ENCODE measurements around the gene ACHE. TPM values are rescaled to one million over a fixed set of nuclear protein-coding genes. Genes with fewer than 3 reads are reported as not detected.

ACHE gene
- polyA plus RNA-seq, 6 donors from 2014 or later, result 0.55 to 0.92 TPM; not detected in 4

- DNase-seq (no peak), ATAC-seq (ENCODE audit: low read depth in 2 of 2) (peak; percentile 17 to 31)
- peaks cover 0 to 5% (median 0%) of the 10 kb centered on the region in 7 donors for H3K9me3 Mint-ChIP-seq
- H3K27ac Mint-ChIP-seq, result peak overlapping the region; percentile 97 to 99 (median 98)
- no peaks in the 10 kb centered on the region for H3K27me3 Mint-ChIP-seq
- H3K4me1 Mint-ChIP-seq, result peaks cover 37 to 61% (median 45%) of the 10 kb centered on the region in 3 donors
- peak overlapping the region; percentile 97 to 99 (median 98) for H3K4me3 Mint-ChIP-seq
- H3K36me3 Mint-ChIP-seq, result peaks cover 11 to 31% of the 10 kb centered on the region in 2 donors
These were observed 20.3 kb downstream of the ACHE start for GRCh38 chr7:100875356-100875751.

- H3K27me3 Mint-ChIP-seq, result no peaks in the 10 kb centered on the region
- peak within 1 kb of the TSS; percentile 97 to 99 (median 98) for H3K27ac Mint-ChIP-seq
- peaks cover 0 to 5% (median 0%) of the 10 kb centered on the region in 7 donors for H3K9me3 Mint-ChIP-seq
- peaks cover 7 to 27% of the 10 kb centered on the region in 2 donors for H3K36me3 Mint-ChIP-seq
- ATAC-seq (ENCODE audit: low read depth in 2 of 2) (peak; percentile 93 to 94), DNase-seq (peak; percentile 98)
- H3K4me1 Mint-ChIP-seq, result peaks cover 32 to 57% (median 39%) of the 10 kb centered on the region in 3 donors
- H3K4me3 Mint-ChIP-seq, result peak within 1 kb of the TSS; percentile 97 to 99 (median 98)
These were observed 20.9 kb downstream of the ACHE start, which contains the start of gene SRRT for GRCh38 chr7:100874577-100875355. Gene SRRT (plus strand): TSS chr7:100875103. CDS start chr7:100875591, 488 bp downstream.

- Mint-ChIP-seq H3K36me3 (peaks cover 6 to 23% of the 10 kb centered on the region in 2 donors), H3K4me1 (peaks cover 29 to 52% (median 34%) of the 10 kb centered on the region in 3 donors), H3K27ac (peak overlapping the region; percentile 97 to 99 (median 98)), H3K4me3 (peak overlapping the region; percentile 97 to 99 (median 98)), H3K27me3 (no peaks in the 10 kb centered on the region), H3K9me3 (peaks cover 0 to 5% (median 0%) of the 10 kb centered on the region in 7 donors)
- DNase-seq (no peak), ATAC-seq (ENCODE audit: low read depth in 2 of 2) (no peak)
These were observed 21.4 kb downstream of the ACHE start for GRCh38 chr7:100874300-100874576.

GRCh38 chr7:100873599-100874299 is 21.9 kb downstream of the ACHE start:
- ATAC-seq (ENCODE audit: low read depth in 2 of 2) (no peak), DNase-seq (no peak)
- H3K4me1 Mint-ChIP-seq, result peaks cover 26 to 47% (median 30%) of the 10 kb centered on the region in 3 donors
- H3K36me3 Mint-ChIP-seq, result peaks cover 6 to 19% of the 10 kb centered on the region in 2 donors
- H3K9me3 Mint-ChIP-seq, result peaks cover 0 to 5% (median 0%) of the 10 kb centered on the region in 7 donors
- H3K4me3 Mint-ChIP-seq, result peak overlapping the region; percentile 97 to 99 (median 98)
- peak overlapping the region in 5 of 6 donors; percentile 59 to 99 (median 97) for H3K27ac Mint-ChIP-seq
- H3K27me3 Mint-ChIP-seq, result no peaks in the 10 kb centered on the region

GRCh38 chr7:100867776-100868485 is 27.8 kb downstream of the ACHE start:
- ATAC-seq (ENCODE audit: low read depth in 2 of 2), result peak in 1 of 2 donors; percentile 7
- H3K9me3 Mint-ChIP-seq, result no peaks in the 10 kb centered on the region
- DNase-seq, result no peak
- peak overlapping the region in 5 of 6 donors; percentile 9 to 90 (median 75) for H3K27ac Mint-ChIP-seq
- peaks cover 18 to 31% (median 21%) of the 10 kb centered on the region in 3 donors for H3K4me1 Mint-ChIP-seq
- H3K4me3 Mint-ChIP-seq, result peak overlapping the region in 7 of 8 donors; percentile 49 to 84 (median 80)
- peaks cover 2 to 5% of the 10 kb centered on the region in 2 donors for H3K36me3 Mint-ChIP-seq
- H3K27me3 Mint-ChIP-seq, result no peaks in the 10 kb centered on the region

- Mint-ChIP-seq H3K9me3 (no peaks in the 10 kb centered on the region), H3K4me1 (peaks cover 18 to 31% (median 21%) of the 10 kb centered on the region in 3 donors), H3K4me3 (peak within 1 kb of the TSS; percentile 72 to 90 (median 81)), H3K36me3 (peaks cover 5 to 9% of the 10 kb centered on the region in 2 donors), H3K27me3 (no peaks in the 10 kb centered on the region), H3K27ac (peak within 1 kb of the TSS; percentile 14 to 90 (median 69))
- no peak for DNase-seq
- peak; percentile 45 to 47 for ATAC-seq (ENCODE audit: low read depth in 2 of 2)
These were observed 28.5 kb downstream of the ACHE start, which contains the start of gene TRIP6 for GRCh38 chr7:100867040-100867775. Gene TRIP6 (plus strand): TSS chr7:100867387. CDS start chr7:100867498, 111 bp downstream.

- Mint-ChIP-seq H3K4me3 (peak overlapping the region; percentile 72 to 90 (median 81)), H3K9me3 (no peaks in the 10 kb centered on the region), H3K27ac (peak overlapping the region in 5 of 6 donors; percentile 14 to 90 (median 63)), H3K4me1 (peaks cover 18 to 31% (median 21%) of the 10 kb centered on the region in 3 donors), H3K36me3 (peaks cover 5 to 10% of the 10 kb centered on the region in 2 donors), H3K27me3 (no peaks in the 10 kb centered on the region)
- DNase-seq (no peak), ATAC-seq (ENCODE audit: low read depth in 2 of 2) (no peak)
These were observed 29.0 kb downstream of the ACHE start for GRCh38 chr7:100866729-100867039.

GRCh38 chr7:100865938-100866728 is 29.6 kb downstream of the ACHE start:
- peaks cover 5 to 10% of the 10 kb centered on the region in 2 donors for H3K36me3 Mint-ChIP-seq
- no peaks in the 10 kb centered on the region for H3K27me3 Mint-ChIP-seq
- H3K9me3 Mint-ChIP-seq, result no peaks in the 10 kb centered on the region
- H3K4me1 Mint-ChIP-seq, result peaks cover 18 to 31% (median 21%) of the 10 kb centered on the region in 3 donors
- H3K4me3 Mint-ChIP-seq, result peak overlapping the region; percentile 52 to 90 (median 78)
- no peak for DNase-seq
- peak; percentile 60 to 66 for ATAC-seq (ENCODE audit: low read depth in 2 of 2)
- peak overlapping the region in 5 of 6 donors; percentile 14 to 90 (median 60) for H3K27ac Mint-ChIP-seq

- Mint-ChIP-seq H3K4me1 (peaks cover 18 to 31% (median 21%) of the 10 kb centered on the region in 3 donors), H3K9me3 (no peaks in the 10 kb centered on the region), H3K27ac (peak overlapping the region in 2 of 6 donors; percentile 26 to 83), H3K36me3 (peaks cover 5 to 10% of the 10 kb centered on the region in 2 donors), H3K27me3 (no peaks in the 10 kb centered on the region), H3K4me3 (peak overlapping the region in 7 of 8 donors; percentile 51 to 90 (median 77))
- no peak for DNase-seq
- ATAC-seq (ENCODE audit: low read depth in 2 of 2), result peak in 1 of 2 donors; percentile 5
These were observed 30.2 kb downstream of the ACHE start for GRCh38 chr7:100865372-100865911.

GRCh38 chr7:100864263-100864845 is 31.3 kb downstream of the ACHE start:
- Mint-ChIP-seq H3K4me3 (peak overlapping the region in 1 of 8 donors; percentile 45), H3K27ac (no peak overlapping the region), H3K9me3 (no peaks in the 10 kb centered on the region), H3K4me1 (peaks cover 18 to 31% (median 21%) of the 10 kb centered on the region in 3 donors), H3K36me3 (peaks cover 10 to 14% of the 10 kb centered on the region in 2 donors), H3K27me3 (no peaks in the 10 kb centered on the region)
- DNase-seq (no peak), ATAC-seq (ENCODE audit: low read depth in 2 of 2) (no peak)

GRCh38 chr7:100863406-100863950 is 32.2 kb downstream of the ACHE start:
- H3K36me3 Mint-ChIP-seq, result peaks cover 10 to 14% of the 10 kb centered on the region in 2 donors

More at GRCh38 chr7:100863406-100863950, 32.2 kb downstream of the ACHE start:
- no peak for DNase-seq
- Mint-ChIP-seq H3K27me3 (no peaks in the 10 kb centered on the region), H3K27ac (no peak overlapping the region), H3K9me3 (no peaks in the 10 kb centered on the region), H3K4me1 (peaks cover 18 to 31% (median 20%) of the 10 kb centered on the region in 3 donors), H3K4me3 (peak overlapping the region in 4 of 8 donors; percentile 2 to 38 (median 22))
- no peak for ATAC-seq (ENCODE audit: low read depth in 2 of 2)
